GM10248 (cell line): ENCODE results near the gene RHOF.
"Not testable (repeated sequence)": the region's sequence is repeated elsewhere in the genome, so short reads cannot be mapped to it uniquely, and the experiment has no call there.

Experiments used
- CTCF ChIA-PET: fragments of 300-600 bp; sonication (Branson Sonifier 250); formaldehyde crosslinking; extraction: SDS; loops from one replicate; lab custom pipeline; 2021; ENCODE audit warnings: antibody characterized with exemption; lab: Yijun Ruan, JAX
- POLR2A ChIA-PET: fragments of 350-650 bp; sonication (Branson Sonifier 250); formaldehyde crosslinking; extraction: SDS; loops from one replicate; lab custom pipeline; 2020; ENCODE audit warnings: antibody characterized with exemption; lab: Yijun Ruan, JAX
- DNase-seq: peaks from one replicate; pipeline ENCODE4 v3.0.0; 2012; ENCODE audit errors: extremely low spot score
- TF ChIP-seq, protein P1 (sequence below): IDR thresholded peaks from 2 replicates; pipeline ENCODE4 v1.5.1; 2012; ENCODE audit warnings: mild to moderate bottlenecking, low read depth; ENCODE audit errors: extremely low read depth, missing control alignments, control extremely low read depth

The RHOF gene

DNA sequence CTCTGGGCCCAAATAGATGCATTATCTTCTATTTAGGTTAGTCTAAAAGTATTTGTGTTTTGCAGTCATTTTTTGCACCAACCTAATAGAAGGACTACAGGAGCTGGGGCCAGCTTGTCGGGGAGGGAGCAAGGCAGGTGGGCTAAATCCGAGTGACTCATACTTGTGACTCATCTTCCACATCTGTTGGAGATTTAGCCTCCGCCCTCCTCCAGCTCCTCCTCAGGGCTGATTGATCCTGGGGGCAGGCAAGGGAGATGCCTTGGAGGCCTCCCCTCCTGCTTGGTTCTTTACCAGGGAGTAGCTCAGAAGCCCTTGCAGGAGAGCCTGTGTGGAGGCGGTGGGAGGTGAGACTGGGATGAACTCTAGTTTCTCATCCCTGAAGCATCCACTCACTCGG is 27.9 kb downstream of the RHOF start:
- TF ChIP-seq, protein P1, sequence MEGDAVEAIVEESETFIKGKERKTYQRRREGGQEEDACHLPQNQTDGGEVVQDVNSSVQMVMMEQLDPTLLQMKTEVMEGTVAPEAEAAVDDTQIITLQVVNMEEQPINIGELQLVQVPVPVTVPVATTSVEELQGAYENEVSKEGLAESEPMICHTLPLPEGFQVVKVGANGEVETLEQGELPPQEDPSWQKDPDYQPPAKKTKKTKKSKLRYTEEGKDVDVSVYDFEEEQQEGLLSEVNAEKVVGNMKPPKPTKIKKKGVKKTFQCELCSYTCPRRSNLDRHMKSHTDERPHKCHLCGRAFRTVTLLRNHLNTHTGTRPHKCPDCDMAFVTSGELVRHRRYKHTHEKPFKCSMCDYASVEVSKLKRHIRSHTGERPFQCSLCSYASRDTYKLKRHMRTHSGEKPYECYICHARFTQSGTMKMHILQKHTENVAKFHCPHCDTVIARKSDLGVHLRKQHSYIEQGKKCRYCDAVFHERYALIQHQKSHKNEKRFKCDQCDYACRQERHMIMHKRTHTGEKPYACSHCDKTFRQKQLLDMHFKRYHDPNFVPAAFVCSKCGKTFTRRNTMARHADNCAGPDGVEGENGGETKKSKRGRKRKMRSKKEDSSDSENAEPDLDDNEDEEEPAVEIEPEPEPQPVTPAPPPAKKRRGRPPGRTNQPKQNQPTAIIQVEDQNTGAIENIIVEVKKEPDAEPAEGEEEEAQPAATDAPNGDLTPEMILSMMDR: no peak
- DNase-seq: no peak
- ChIA-PET POLR2A (interaction anchor here (0.5 to 0.6 kb wide), 2 partner anchors 9 to 215 kb away, joined by 3 to 10 read pairs; no protein-coding TSS in a partner anchor), CTCF (interaction anchor here (1.0 to 23.3 kb wide), 5 partner anchors 10 to 47 kb away, joined by 3 to 533 read pairs (median 5); partner anchors contain the start of gene RHOF)

GRCh38 chr12:121764808-121765207 is 28.7 kb downstream of the RHOF start:
- ChIA-PET CTCF (interaction anchor here (1.0 to 7.5 kb wide), 6 partner anchors 9 to 47 kb away, joined by 3 to 49 read pairs (median 4); partner anchors contain the start of gene RHOF), POLR2A (interaction anchor here (0.6 kb wide), 2 partner anchors 41 to 214 kb away, joined by 6 to 10 read pairs; no protein-coding TSS in a partner anchor)
- no peak for DNase-seq
- TF ChIP-seq, protein P1: no peak

DNA sequence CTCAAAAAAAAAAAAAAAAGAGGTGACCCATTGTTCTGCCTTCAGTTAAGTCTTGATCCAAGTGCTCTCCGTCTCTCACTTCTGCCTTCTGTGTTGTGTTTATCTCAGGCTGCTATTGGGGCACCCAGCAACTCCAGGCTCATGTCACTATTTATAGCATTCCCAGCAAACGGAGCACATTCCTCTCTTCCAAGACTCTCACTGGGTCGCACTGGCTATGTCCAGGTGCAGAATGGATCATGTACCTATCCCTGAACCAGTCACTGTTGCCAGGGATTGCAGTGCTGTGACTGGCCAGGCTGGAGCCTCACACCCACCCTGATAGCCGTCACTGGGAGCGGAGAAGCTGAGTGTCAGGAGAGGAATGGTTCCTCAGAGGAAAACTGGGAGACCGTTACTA is 31.2 kb downstream of the RHOF start:
- DNase-seq: no peak
- TF ChIP-seq, protein P1: no peak
- CTCF ChIA-PET: interaction anchor here (1.0 to 7.5 kb wide), 4 partner anchors 13 to 50 kb away, joined by 3 to 49 read pairs (median 4); partner anchors contain the start of gene TMEM120B
- POLR2A ChIA-PET: no interaction called here

DNA sequence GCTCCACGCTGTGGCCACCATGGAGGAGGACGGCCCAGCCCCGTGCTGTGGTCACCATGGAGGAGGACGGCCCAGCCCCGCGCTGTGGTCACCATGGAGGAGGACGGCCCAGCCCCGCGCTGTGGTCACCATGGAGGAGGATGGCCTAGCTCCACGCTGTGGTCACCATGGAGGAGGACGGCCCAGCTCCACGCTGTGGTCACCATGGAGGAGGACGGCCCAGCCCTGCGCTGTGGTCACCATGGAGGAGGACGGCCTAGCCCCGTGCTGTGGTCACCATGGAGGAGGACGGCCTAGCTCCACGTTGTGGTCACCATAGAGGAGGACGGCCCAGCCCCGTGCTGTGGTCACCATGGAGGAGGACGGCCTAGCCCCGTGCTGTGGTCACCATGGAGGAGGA is 35.0 kb downstream of the RHOF start:
- POLR2A ChIA-PET, DNase-seq: not testable (repeated sequence)
- CTCF ChIA-PET: interaction anchor here (1.9 to 7.5 kb wide), 2 partner anchors 16 to 17 kb away, joined by 4 to 49 read pairs; no protein-coding TSS in a partner anchor

GRCh38 chr12:121755591-121755990 is 37.9 kb downstream of the RHOF start:
- no peak for DNase-seq
- TF ChIP-seq, protein P1: no peak
- ChIA-PET CTCF (interaction anchor here (0.7 to 2.0 kb wide), 5 partner anchors 10 to 39 kb away, joined by 3 to 5 read pairs (median 3); no protein-coding TSS in a partner anchor), POLR2A (interaction anchor here (0.6 kb wide), 1 partner anchor 245 kb away, joined by 7 read pairs; no protein-coding TSS in a partner anchor)

- no peak for DNase-seq
- ChIA-PET POLR2A (no interaction called here), CTCF (interaction anchor here (1.0 kb wide), 1 partner anchor 18 kb away, joined by 3 read pairs; no protein-coding TSS in a partner anchor)
- TF ChIP-seq, protein P1: no peak
Measured at GRCh38 chr12:121754836-121755235, 38.7 kb downstream of the RHOF start.

DNA sequence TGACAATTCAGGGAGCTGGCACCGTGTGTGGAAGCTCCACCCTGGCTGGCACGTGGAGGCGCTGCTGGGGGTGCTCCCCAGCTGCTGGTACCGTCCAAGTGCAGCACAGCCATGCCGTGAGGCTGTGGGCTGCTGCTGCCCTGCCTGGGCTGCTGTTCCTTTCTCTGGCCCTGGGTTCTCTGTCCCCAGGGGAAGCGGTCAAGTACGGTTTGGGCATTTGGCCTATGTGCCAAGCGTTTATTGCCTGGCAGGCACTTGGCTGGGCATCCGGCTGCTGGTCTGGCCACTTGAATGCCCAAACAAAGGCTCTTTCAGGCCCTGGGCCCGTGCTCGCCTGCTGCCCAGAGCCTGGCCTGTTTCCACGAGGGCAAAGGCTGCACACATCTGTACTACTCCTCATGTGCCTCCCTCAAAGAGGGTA is 39.6 kb downstream of the RHOF start:
- DNase-seq: no peak
- ChIA-PET POLR2A (no interaction called here), CTCF (interaction anchor here (1.5 kb wide), 1 partner anchor 13 kb away, joined by 4 read pairs; no protein-coding TSS in a partner anchor)
- TF ChIP-seq, protein P1: no peak
